MCF 10A (cell line): ENCODE measurements around the gene PTPRF. TPM values are rescaled to one million over a fixed set of nuclear protein-coding genes. Genes with fewer than 3 reads are reported as not detected.

Source experiments
- BruUV-seq: library from RNA; stranded (reverse); fragments of 400-500 nt; replicated peaks from 2 replicates; lab custom pipeline; 2021; lab: Mats Ljungman, UMichigan
- CTCF ChIA-PET: fragments of 300-600 bp; sonication (Branson Sonifier 250); formaldehyde crosslinking; extraction: SDS; loops from one replicate; lab custom pipeline; 2021; ENCODE audit warnings: antibody characterized with exemption, inconsistent platforms; lab: Yijun Ruan, JAX
- POLR2A ChIA-PET: fragments of 300-600, 350-650 bp; sonication (Branson Sonifier 250); formaldehyde crosslinking; extraction: SDS; loops from one replicate; lab custom pipeline; 2020; ENCODE audit warnings: antibody characterized with exemption, inconsistent platforms; lab: Yijun Ruan, JAX
- DNase-seq: peaks from one replicate; pipeline ENCODE4 v3.0.0-alpha.2; 2018; ENCODE audit not compliant: unreplicated experiment
- H3K27ac Mint-ChIP-seq: one replicate; pipeline ENCODE4 v1.8.0; 2022; ENCODE audit warnings: mild to moderate bottlenecking, low read depth, mixed read lengths; ENCODE audit not compliant: unreplicated experiment
- H3K27me3 Mint-ChIP-seq: one replicate; pipeline ENCODE4 v1.8.0; 2022; ENCODE audit warnings: mixed read lengths; ENCODE audit not compliant: insufficient read depth, unreplicated experiment
- H3K36me3 Mint-ChIP-seq: one replicate; pipeline ENCODE4 v1.8.0; 2022; ENCODE audit warnings: mild to moderate bottlenecking, moderate library complexity, mixed read lengths; ENCODE audit not compliant: insufficient read depth, unreplicated experiment
- H3K4me1 Mint-ChIP-seq: one replicate; pipeline ENCODE4 v1.8.0; 2022; ENCODE audit warnings: mixed read lengths; ENCODE audit not compliant: insufficient read depth, unreplicated experiment
- H3K4me3 Mint-ChIP-seq: one replicate; pipeline ENCODE4 v1.8.0; 2022; ENCODE audit warnings: mild to moderate bottlenecking, moderate library complexity, mixed read lengths; ENCODE audit not compliant: unreplicated experiment
- H3K9me3 Mint-ChIP-seq: one replicate; pipeline ENCODE4 v1.8.0; 2022; ENCODE audit warnings: mixed read lengths; ENCODE audit not compliant: unreplicated experiment
- intact Hi-C: fragments of 100-400 bp; cut with micrococcal nuclease; formaldehyde crosslinking; loops from 2 replicates; pipeline ENCODE4 v1.14.1; 2022
- total RNA-seq: library from RNA; stranded (reverse); gene quantifications from 2 replicates; pipeline ENCODE4 v1.2.3, GENCODE V29; 2022
- TF ChIP-seq, protein P1 (sequence below): fragments of 200-600 bp; IDR thresholded peaks from one replicate; pipeline ENCODE4 v1.8.0; 2022; ENCODE audit warnings: antibody characterized with exemption, mild to moderate bottlenecking; ENCODE audit not compliant: unreplicated experiment

The PTPRF gene
- total RNA-seq, 1 experiment from 2014 or later, result 67.2 TPM

GRCh38 chr1:43616383-43616782, 85.7 kb downstream of the PTPRF start:
- H3K27ac Mint-ChIP-seq, result peak overlapping the region; percentile 6
- DNase-seq, result no peak
- intact Hi-C loops, result no loop called here
- ChIA-PET CTCF (no interaction called here), POLR2A (interaction anchor here (0.7 kb wide), 1 partner anchor 1198 kb away, joined by 3 read pairs; no protein-coding TSS in a partner anchor)
- H3K4me1 Mint-ChIP-seq, result no peaks in the 10 kb centered on the region
- TF ChIP-seq, protein P1, sequence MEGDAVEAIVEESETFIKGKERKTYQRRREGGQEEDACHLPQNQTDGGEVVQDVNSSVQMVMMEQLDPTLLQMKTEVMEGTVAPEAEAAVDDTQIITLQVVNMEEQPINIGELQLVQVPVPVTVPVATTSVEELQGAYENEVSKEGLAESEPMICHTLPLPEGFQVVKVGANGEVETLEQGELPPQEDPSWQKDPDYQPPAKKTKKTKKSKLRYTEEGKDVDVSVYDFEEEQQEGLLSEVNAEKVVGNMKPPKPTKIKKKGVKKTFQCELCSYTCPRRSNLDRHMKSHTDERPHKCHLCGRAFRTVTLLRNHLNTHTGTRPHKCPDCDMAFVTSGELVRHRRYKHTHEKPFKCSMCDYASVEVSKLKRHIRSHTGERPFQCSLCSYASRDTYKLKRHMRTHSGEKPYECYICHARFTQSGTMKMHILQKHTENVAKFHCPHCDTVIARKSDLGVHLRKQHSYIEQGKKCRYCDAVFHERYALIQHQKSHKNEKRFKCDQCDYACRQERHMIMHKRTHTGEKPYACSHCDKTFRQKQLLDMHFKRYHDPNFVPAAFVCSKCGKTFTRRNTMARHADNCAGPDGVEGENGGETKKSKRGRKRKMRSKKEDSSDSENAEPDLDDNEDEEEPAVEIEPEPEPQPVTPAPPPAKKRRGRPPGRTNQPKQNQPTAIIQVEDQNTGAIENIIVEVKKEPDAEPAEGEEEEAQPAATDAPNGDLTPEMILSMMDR, result no peak
- no TSS peak for BruUV-seq
- no peak overlapping the region for H3K4me3 Mint-ChIP-seq
- H3K9me3 Mint-ChIP-seq, result no peaks in the 10 kb centered on the region
- H3K27me3 Mint-ChIP-seq, result no peaks in the 10 kb centered on the region
- peaks cover 16% of the 10 kb centered on the region for H3K36me3 Mint-ChIP-seq

GRCh38 chr1:43617011-43617410, 86.3 kb downstream of the PTPRF start:
- Mint-ChIP-seq H3K4me3 (no peak overlapping the region), H3K9me3 (no peaks in the 10 kb centered on the region), H3K36me3 (peaks cover 11% of the 10 kb centered on the region), H3K4me1 (no peaks in the 10 kb centered on the region), H3K27ac (no peak overlapping the region), H3K27me3 (no peaks in the 10 kb centered on the region)
- intact Hi-C loops, result no loop called here
- no peak for DNase-seq
- TF ChIP-seq, protein P1, result no peak
- no TSS peak for BruUV-seq
- ChIA-PET POLR2A (interaction anchor here (0.7 kb wide), 1 partner anchor 33 kb away, joined by 3 read pairs; the partner anchor contains the start of gene KDM4A), CTCF (interaction anchor here (0.9 kb wide), 1 partner anchor 286 kb away, joined by 3 read pairs; no protein-coding TSS in a partner anchor)

DNA sequence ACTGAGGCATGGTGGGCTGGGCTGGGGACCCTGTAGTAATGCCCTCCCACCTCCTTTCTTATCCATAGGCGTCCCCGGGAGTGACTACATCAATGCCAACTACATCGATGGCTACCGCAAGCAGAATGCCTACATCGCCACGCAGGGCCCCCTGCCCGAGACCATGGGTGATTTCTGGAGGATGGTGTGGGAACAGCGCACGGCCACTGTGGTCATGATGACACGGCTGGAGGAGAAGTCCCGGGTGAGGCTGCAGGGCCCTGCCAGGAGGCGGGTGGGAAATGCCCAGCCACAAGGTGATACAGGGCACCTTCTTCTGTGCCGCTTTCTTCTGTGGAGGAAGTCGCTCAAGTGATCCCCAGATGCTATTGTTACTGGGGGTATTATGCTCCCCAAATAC, 87.0 kb downstream of the PTPRF start:
- TF ChIP-seq, protein P1, result no peak
- BruUV-seq, result no TSS peak
- Mint-ChIP-seq H3K9me3 (no peaks in the 10 kb centered on the region), H3K27ac (no peak overlapping the region), H3K4me1 (no peaks in the 10 kb centered on the region), H3K4me3 (no peak overlapping the region), H3K36me3 (peaks cover 11% of the 10 kb centered on the region), H3K27me3 (no peaks in the 10 kb centered on the region)
- ChIA-PET POLR2A (interaction anchor here (0.7 kb wide), 1 partner anchor 32 kb away, joined by 3 read pairs; the partner anchor contains the start of gene KDM4A), CTCF (no interaction called here)
- DNase-seq, result no peak
- intact Hi-C loops, result no loop called here

- no peak overlapping the region for H3K27ac Mint-ChIP-seq
- H3K27me3 Mint-ChIP-seq, result no peaks in the 10 kb centered on the region
- TF ChIP-seq, protein P1, result no peak
- H3K9me3 Mint-ChIP-seq, result no peaks in the 10 kb centered on the region
- ChIA-PET CTCF (interaction anchor here (0.9 kb wide), 1 partner anchor 26 kb away, joined by 4 read pairs; no protein-coding TSS in a partner anchor), POLR2A (no interaction called here)
- intact Hi-C loops, result no loop called here
- no peaks in the 10 kb centered on the region for H3K4me1 Mint-ChIP-seq
- DNase-seq, result no peak
- no peak overlapping the region for H3K4me3 Mint-ChIP-seq
- no TSS peak for BruUV-seq
- peaks cover 11% of the 10 kb centered on the region for H3K36me3 Mint-ChIP-seq
Measured at GRCh38 chr1:43618521-43619313, 88.0 kb downstream of the PTPRF start.
